AG10803 (cell line): ENCODE results near the gene RAP1GDS1.
"Not testable (repeated sequence)": the region's sequence is repeated elsewhere in the genome, so short reads cannot be mapped to it uniquely, and the experiment has no call there.

Experiments
- DNase-seq: peaks from one replicate; pipeline ENCODE4 v3.0.0; 2010; ENCODE audit warnings: low read depth
- H3K4me3 ChIP-seq: 2 replicates; pipeline ENCODE4 v1.5.1; 2011; ENCODE audit warnings: mild to moderate bottlenecking, low read length, control low read depth
- TF ChIP-seq, protein P1 (sequence below): conservative IDR thresholded peaks from 2 replicates; pipeline ENCODE4 v1.5.1; 2011; ENCODE audit warnings: mild to moderate bottlenecking, low read length, control low read depth, inconsistent platforms

Gene RAP1GDS1

DNA sequence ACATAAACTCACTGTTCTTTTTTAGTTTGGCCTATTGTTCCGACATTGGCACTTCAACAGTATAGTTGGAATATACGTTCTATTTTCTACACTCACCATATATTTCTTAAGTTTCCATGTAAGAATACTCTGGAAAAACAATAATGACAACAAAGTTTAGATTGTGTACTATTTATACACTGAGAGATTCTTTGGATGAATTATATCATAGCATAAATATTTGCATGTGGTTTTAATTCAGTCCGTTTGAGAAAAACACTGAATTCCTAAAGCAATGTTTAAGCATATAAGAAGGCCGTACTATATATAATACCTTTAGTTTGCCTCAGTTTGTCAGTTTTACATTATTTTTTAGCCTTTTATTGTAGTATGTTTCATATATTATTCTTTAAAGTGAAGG lies 82.4 kb downstream of the RAP1GDS1 start:
- peak; percentile 12 for DNase-seq
- H3K4me3 ChIP-seq: no peak overlapping the region
- TF ChIP-seq, protein P1, sequence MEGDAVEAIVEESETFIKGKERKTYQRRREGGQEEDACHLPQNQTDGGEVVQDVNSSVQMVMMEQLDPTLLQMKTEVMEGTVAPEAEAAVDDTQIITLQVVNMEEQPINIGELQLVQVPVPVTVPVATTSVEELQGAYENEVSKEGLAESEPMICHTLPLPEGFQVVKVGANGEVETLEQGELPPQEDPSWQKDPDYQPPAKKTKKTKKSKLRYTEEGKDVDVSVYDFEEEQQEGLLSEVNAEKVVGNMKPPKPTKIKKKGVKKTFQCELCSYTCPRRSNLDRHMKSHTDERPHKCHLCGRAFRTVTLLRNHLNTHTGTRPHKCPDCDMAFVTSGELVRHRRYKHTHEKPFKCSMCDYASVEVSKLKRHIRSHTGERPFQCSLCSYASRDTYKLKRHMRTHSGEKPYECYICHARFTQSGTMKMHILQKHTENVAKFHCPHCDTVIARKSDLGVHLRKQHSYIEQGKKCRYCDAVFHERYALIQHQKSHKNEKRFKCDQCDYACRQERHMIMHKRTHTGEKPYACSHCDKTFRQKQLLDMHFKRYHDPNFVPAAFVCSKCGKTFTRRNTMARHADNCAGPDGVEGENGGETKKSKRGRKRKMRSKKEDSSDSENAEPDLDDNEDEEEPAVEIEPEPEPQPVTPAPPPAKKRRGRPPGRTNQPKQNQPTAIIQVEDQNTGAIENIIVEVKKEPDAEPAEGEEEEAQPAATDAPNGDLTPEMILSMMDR: no peak

DNA sequence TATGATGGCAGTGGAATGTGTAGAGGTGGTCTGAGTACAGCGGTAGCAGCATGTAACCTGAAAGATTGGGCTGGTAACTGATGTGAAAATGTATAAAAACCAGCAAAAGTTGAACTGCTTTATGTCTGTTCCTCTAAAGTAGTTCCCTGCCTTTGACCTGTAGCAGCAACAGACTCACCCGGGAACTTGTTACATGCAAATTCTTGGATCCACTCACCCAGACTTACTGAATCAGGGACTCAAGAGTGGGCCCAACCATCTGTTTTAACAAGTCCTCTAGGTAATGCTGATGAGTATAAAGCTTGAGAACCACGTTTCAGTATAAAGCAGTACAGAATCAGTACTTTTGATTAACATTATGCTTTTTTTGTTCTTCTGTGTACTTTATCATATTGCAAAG lies 84.7 kb downstream of the RAP1GDS1 start:
- H3K4me3 ChIP-seq: no peak overlapping the region
- no peak for DNase-seq

DNA sequence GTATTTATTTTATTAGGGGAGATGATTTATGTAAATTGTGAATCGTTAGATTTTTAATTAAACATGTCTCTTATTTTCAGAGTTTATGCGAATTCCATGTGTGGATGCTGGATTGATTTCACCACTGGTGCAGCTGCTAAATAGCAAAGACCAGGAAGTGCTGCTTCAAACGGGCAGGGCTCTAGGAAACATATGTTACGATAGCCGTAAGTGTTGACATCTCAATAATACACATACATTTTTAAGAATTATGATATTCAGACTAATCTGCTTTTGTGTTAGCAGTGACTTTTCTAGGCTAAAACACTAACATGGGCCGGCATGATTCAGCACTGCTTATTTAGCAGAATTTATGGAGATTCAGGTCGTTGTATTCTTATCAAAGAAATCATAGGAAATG lies 91.2 kb downstream of the RAP1GDS1 start:
- peak; percentile 3 for DNase-seq
- no peak overlapping the region for H3K4me3 ChIP-seq
- TF ChIP-seq, protein P1: no peak

More for the DNA sequence above, 84.7 kb downstream of the RAP1GDS1 start:
- TF ChIP-seq, protein P1: no peak

DNA sequence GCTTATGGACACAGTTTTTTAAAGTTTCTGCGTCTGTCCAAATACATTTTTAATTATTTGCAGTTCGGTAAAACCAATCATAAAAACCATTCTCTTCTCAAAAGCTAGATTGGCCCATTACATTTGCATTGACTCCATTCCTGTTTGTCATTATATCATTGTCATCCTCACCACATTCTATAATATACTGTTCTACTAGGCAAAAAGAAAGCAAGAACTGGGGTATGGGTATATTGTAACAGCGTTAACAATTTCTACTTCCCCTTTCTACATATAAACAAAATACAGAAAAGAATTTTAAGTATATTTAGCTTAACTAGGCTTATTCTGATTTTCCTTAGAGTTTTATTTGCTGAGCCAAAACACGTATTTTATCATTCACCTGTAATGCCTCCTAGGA lies 91.8 kb downstream of the RAP1GDS1 start:
- TF ChIP-seq, protein P1: no peak
- H3K4me3 ChIP-seq: no peak overlapping the region
- no peak for DNase-seq

DNA sequence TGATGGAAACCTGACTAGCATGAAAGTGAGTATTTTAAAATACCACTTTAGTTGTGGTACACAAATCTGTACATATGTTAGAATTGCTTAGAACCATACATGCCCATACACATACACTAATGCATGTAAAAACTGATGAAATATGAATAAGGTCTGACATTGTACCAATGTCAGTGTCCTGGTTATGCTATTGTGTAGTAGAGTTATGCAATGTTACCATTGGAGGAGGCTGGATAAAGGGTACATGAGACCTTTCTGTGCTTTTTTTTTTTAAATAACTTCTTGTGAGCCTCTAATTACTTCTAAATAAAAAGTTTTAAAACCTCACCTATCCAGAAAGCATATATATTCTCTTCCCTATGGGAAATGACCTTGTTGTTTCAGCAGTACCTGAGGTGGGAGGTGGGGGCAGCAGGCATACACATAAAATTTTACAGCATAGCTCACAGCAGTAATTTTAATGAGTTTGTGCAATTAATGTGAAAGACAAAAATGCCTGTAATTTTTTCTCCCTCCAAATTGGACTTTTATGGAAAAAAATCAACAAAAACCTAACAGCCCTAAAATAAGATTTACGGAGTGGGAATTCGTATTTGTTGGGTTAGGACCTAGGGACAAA lies 97.6 kb downstream of the RAP1GDS1 start:
- no peak for DNase-seq
- TF ChIP-seq, protein P1: no peak
- H3K4me3 ChIP-seq: no peak overlapping the region

DNA sequence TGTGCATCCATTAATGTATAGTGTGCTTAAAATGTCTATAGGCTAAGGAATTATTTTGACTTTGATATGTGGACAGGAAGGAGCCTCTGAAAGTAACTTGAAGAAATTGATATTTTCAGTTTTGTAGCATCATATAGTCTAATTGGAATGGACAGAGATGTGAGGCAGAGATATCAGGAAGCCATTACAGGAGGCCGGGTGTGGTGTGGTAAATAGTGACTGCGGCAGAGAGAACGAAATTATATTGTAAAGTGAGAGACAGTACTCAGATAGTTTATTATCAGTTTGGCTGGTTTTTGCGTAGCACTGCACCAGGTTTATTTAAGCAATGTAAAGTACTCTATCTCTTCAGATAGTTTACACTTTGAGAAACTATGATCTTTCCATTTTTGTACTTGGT lies 98.5 kb downstream of the RAP1GDS1 start:
- DNase-seq: no peak
- TF ChIP-seq, protein P1: no peak
- H3K4me3 ChIP-seq: no peak overlapping the region

DNA sequence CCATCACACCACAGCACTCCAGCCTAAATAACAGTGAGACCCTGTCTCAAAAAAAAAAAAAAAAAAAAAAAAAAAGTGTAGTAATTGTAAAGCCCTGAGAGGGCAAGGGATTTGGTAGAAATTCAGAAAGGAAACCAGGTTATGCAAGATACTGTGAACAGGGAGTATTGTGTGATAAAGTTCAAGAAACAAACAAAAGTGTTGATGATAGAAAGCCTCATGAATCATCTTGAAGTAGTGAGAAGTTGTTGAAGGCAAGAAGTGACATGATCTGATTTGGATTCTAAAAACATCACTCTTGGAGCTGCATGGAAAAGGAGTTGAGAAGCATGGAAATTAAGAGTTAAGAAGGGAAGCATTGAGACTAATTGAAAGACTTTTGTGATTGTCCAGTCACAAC lies 102.2 kb downstream of the RAP1GDS1 start:
- no peak overlapping the region for H3K4me3 ChIP-seq
- TF ChIP-seq, protein P1: no peak
- DNase-seq: no peak

DNA sequence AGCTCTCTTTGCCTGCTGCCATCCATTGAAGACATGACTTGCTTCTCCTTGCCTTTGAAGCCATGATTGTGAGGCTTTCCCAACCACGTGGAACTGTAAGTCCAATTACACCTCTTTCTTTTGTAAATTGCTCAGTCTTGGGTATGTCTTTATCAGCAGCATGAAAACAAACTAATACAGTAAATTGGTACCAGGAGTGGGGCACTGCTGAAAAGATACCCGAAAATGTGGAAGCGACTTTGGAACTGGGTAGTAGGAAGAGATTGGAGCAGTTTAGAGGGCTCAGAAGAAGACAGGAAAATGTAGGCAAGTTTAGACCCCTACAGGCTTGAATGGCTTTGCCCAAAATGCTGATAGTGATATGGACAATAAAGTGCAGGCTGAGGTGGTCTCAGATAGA lies 105.1 kb downstream of the RAP1GDS1 start:
- not testable (repeated sequence) for DNase-seq

DNA sequence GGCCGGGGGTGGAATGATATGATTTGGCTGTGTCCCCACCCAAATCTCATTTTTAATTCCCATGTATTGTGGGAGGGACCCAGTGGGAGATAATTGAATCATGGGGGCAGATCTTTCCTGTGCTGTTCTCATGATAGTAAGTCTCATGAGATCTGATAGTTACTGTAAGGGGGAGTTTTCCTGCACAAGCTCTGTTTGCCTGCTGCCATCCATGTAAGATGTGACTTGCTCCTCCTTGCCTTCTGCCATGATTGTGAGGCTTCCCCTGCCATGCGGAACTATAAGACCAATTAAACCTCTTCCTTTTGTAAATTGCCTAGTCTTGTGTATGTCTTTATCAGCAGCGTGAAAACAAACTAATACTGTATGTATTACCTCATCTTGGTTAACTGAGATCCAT lies 106.8 kb downstream of the RAP1GDS1 start:
- DNase-seq, H3K4me3 ChIP-seq: not testable (repeated sequence)

More for the DNA sequence above, 105.1 kb downstream of the RAP1GDS1 start:
- H3K4me3 ChIP-seq: not testable (repeated sequence)
